Ishikawa (cell line): ENCODE measurements around the gene ACVR2A.

Experiments
- CREB1 ChIP-seq: IDR thresholded peaks from 2 replicates; pipeline ENCODE4 v1.6.1; 2012; ENCODE audit warnings: low read depth
- REST ChIP-seq: IDR thresholded peaks from 2 replicates; pipeline ENCODE4 v1.6.1; 2012; ENCODE audit warnings: low read depth, mild to moderate bottlenecking
- TCF12 ChIP-seq: IDR thresholded peaks from 2 replicates; pipeline ENCODE4 v1.6.1; 2012; ENCODE audit warnings: low read depth
- ZBTB7A ChIP-seq: IDR thresholded peaks from 2 replicates; pipeline ENCODE4 v1.6.1; 2012; ENCODE audit warnings: low read depth

The ACVR2A gene

DNA sequence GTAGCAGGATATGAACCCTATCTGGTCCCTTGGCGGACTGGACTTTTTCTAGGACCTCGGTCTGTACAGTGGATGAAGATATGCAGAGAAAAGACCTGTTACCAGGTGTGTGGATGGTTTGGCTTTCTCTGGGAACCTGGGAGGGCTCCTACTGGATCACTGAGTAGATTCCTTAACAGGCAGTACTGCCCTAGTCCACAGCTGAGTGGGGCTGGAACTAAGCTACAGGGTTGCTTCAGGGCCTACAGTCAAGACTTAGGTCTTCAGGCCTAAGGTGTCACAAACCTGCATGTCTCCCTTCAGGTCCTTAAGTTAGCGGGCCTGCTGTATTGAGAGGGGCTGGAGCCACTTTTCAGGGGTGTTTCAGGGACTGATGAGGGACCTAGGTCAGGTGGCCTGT, 132.8 kb downstream of the ACVR2A start:
- TF ChIP-seq ZBTB7A (no peak), CREB1 (no peak), TCF12 (no peak), REST (no peak)
